SK-N-SH (cell line): ENCODE data around the gene COL4A2. TPM values are rescaled to one million over a fixed set of nuclear protein-coding genes. Genes with fewer than 3 reads are reported as not detected.

Experiments
- CTCF ChIA-PET: fragments of 300-600, 350-600 bp; formaldehyde crosslinking; extraction: SDS; loops from one replicate; lab custom pipeline; 2021; lab: Yijun Ruan, JAX
- POLR2A ChIA-PET: fragments of 350-600 bp; sonication (Branson Sonifier 250); formaldehyde crosslinking; extraction: SDS; loops from one replicate; lab custom pipeline; 2020; ENCODE audit warnings: antibody characterized with exemption, inconsistent platforms; lab: Yijun Ruan, JAX
- DNase-seq: peaks from one replicate; pipeline ENCODE4 v3.0.0; 2012
- H2AFZ ChIP-seq: fragments of 200-600 bp; sonication (generic); 2 replicates; pipeline ENCODE4 v1.8.1; 2016; ENCODE audit warnings: antibody characterized with exemption, mild to moderate bottlenecking, low read depth
- H3F3A ChIP-seq: fragments of 200-600 bp; sonication (generic); replicated peaks from 2 replicates; pipeline ENCODE3; 2016; ENCODE audit warnings: antibody characterized with exemption, mild to moderate bottlenecking; ENCODE audit not compliant: insufficient read depth
- H3K27ac ChIP-seq, 2 experiments: fragments of 200-500 bp in 1 of 2; fragments of 200-600 bp in 1 of 2; sonication (Bioruptor generic) in 1 of 2; sonication (generic), shearing (Covaris generic) in 1 of 2; 2 replicates each; pipeline versions ENCODE4 v1.5.1 to v1.6.1; 2014 to 2016; ENCODE audit warnings: low read depth in 2 of 2, inconsistent platforms in 1 of 2, low read length in 1 of 2, mild to moderate bottlenecking in 1 of 2, mixed read lengths in 1 of 2
- H3K27me3 ChIP-seq: fragments of 200-600 bp; sonication (generic), shearing (Covaris generic); 2 replicates; pipeline ENCODE4 v1.6.1; 2016; ENCODE audit warnings: mixed run types; ENCODE audit not compliant: insufficient read depth
- H3K36me3 ChIP-seq, 2 experiments: fragments of 200-500 bp in 1 of 2; fragments of 200-600 bp in 1 of 2; sonication (Bioruptor generic) in 1 of 2; sonication (generic) in 1 of 2; replicated peaks in 1 of 2; 2 replicates each; pipeline versions ENCODE3 to v1.5.1; 2014 to 2016; ENCODE audit warnings: low read length in 1 of 2, mild to moderate bottlenecking in 1 of 2; ENCODE audit not compliant: insufficient read depth in 2 of 2, control insufficient read depth in 1 of 2
- H3K4me1 ChIP-seq, 2 experiments: fragments of 200-500 bp in 1 of 2; fragments of 200-600 bp in 1 of 2; sonication (Bioruptor generic) in 1 of 2; sonication (generic), shearing (Covaris generic) in 1 of 2; 2 replicates each; pipeline versions ENCODE4 v1.5.1 to v1.6.1; 2014 to 2016; ENCODE audit warnings: low read depth in 1 of 2, low read length in 1 of 2, mixed run types in 1 of 2; ENCODE audit not compliant: insufficient read depth in 2 of 2, control insufficient read depth in 1 of 2
- H3K4me2 ChIP-seq: fragments of 200-600 bp; sonication (generic), shearing (Covaris generic); 2 replicates; pipeline ENCODE4 v1.6.1; 2017; ENCODE audit warnings: mixed run types
- H3K4me3 ChIP-seq, 2 experiments: fragments of 200-500 bp in 1 of 2; fragments of 200-600 bp in 1 of 2; sonication (Bioruptor generic) in 1 of 2; sonication (generic), shearing (Covaris generic) in 1 of 2; 2 replicates each; pipeline versions ENCODE4 v1.5.1 to v1.8.1; 2014 to 2016; ENCODE audit warnings: low read depth in 2 of 2, inconsistent platforms in 1 of 2, low read length in 1 of 2, mild to moderate bottlenecking in 1 of 2, mixed read lengths in 1 of 2, moderate library complexity in 1 of 2
- H3K79me2 ChIP-seq: fragments of 200-600 bp; sonication (generic); 2 replicates; pipeline ENCODE4 v1.8.1; 2017; ENCODE audit warnings: mild to moderate bottlenecking; ENCODE audit not compliant: insufficient read depth
- H3K9ac ChIP-seq: fragments of 200-600 bp; sonication (generic); 2 replicates; pipeline ENCODE4 v1.6.1; 2017; ENCODE audit warnings: mixed run types
- H3K9me2 ChIP-seq: fragments of 200-600 bp; sonication (generic); 2 replicates; pipeline ENCODE4 v1.6.1; 2017; ENCODE audit warnings: mixed run types
- H3K9me3 ChIP-seq: fragments of 200-600 bp; sonication (generic); 2 replicates; pipeline ENCODE4 v1.6.1; 2017; ENCODE audit warnings: mixed run types, mild to moderate bottlenecking, moderate library complexity
- H4K20me1 ChIP-seq: fragments of 200-600 bp; sonication (generic); 2 replicates; pipeline ENCODE4 v1.6.1; 2017; ENCODE audit warnings: mild to moderate bottlenecking, mixed run types; ENCODE audit not compliant: insufficient read depth
- ELF1 ChIP-seq: IDR thresholded peaks from 2 replicates; pipeline ENCODE4 v1.4.0; 2012
- FOSL2 ChIP-seq: IDR thresholded peaks from 2 replicates; pipeline ENCODE4 v1.4.0; 2012; ENCODE audit warnings: low read depth, mild to moderate bottlenecking, moderate library complexity, borderline replicate concordance
- FOXJ3 ChIP-seq: sonication (generic); formaldehyde crosslinking; IDR thresholded peaks from 2 replicates; pipeline ENCODE4 v1.5.1; 2020; ENCODE audit warnings: mild to moderate bottlenecking, missing genetic modification reagents
- GABPA ChIP-seq: IDR thresholded peaks from 2 replicates; pipeline ENCODE4 v1.4.0; 2012; ENCODE audit warnings: low read depth, mild to moderate bottlenecking
- POLR2AphosphoS5 ChIP-seq: IDR thresholded peaks from 2 replicates; pipeline ENCODE4 v1.6.1; 2012; ENCODE audit warnings: low read depth, low read length
- RXRA ChIP-seq: IDR thresholded peaks from 2 replicates; pipeline ENCODE4 v1.4.0; 2012; ENCODE audit warnings: low read depth, mild to moderate bottlenecking, borderline replicate concordance
- SMC3 ChIP-seq: IDR thresholded peaks from 2 replicates; pipeline ENCODE4 v1.6.1; 2012; ENCODE audit warnings: low read depth, low read length, improper control_type of control experiment
- TEAD4 ChIP-seq: IDR thresholded peaks from 2 replicates; pipeline ENCODE4 v1.4.0; 2012; ENCODE audit warnings: mild to moderate bottlenecking, borderline replicate concordance; ENCODE audit not compliant: insufficient read depth
- WGBS: methylation state at CpG from one replicate; pipeline ENCODE4 v1.1.6; 2017; ENCODE audit warnings: low lambda C conversion rate; 5-methylcytosine and 5-hydroxymethylcytosine counted together
- polyA plus RNA-seq, 3 experiments: library from polyadenylated mRNA; depleted of rRNA; stranded (reverse); fragments of >200 nt; gene quantifications; 2 replicates each; pipeline ENCODE4 v1.2.3, GENCODE V29; 2012
- TF ChIP-seq, protein P1 (sequence below): IDR thresholded peaks from 2 replicates; pipeline ENCODE4 v1.6.1; 2012; ENCODE audit warnings: mild to moderate bottlenecking, low read depth, low read length, moderate library complexity

The COL4A2 gene
- polyA plus RNA-seq, 1 of the 3 experiments (the other 2 are of a cell fraction): 137 TPM

DNA sequence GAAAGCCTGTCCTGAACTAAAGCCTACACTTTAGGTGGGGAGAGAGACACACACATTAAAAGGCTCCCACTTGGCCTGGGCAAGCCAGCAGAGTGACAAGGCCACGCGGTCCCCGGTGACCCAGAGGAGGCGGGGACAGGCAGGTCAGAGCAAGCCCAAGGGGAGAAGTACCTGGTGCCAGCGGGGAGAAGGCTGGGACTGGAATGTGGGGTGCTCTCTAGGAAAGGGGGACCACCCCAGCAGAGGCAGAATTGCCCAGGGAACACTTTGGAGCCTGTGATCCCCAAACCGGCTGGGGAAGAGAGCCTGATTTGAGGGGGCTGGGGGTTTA is 172.1 kb downstream of the COL4A2 start:
- H3K27me3 ChIP-seq: no peaks in the 10 kb centered on the region
- no peaks in the 10 kb centered on the region for H3K79me2 ChIP-seq
- no peaks in the 10 kb centered on the region for H3K9me3 ChIP-seq
- no peaks in the 10 kb centered on the region for H3K9me2 ChIP-seq
- no peak overlapping the region for H3K27ac ChIP-seq
- H3F3A ChIP-seq: no peaks in the 10 kb centered on the region
- ChIA-PET POLR2A (no interaction called here), CTCF (interaction anchor here (0.6 to 1.2 kb wide), 2 partner anchors 15 to 342 kb away, joined by 3 read pairs; no protein-coding TSS in a partner anchor)
- TF ChIP-seq ELF1: no peak
- H4K20me1 ChIP-seq: no peaks in the 10 kb centered on the region
- H3K4me1 ChIP-seq: peaks cover 0 to 20% of the 10 kb centered on the region in 2 experiments; a peak in 1 of 4 replicates
- no peak overlapping the region for H3K4me3 ChIP-seq
- H2AFZ ChIP-seq: no peak overlapping the region
- no peak for DNase-seq
- H3K4me2 ChIP-seq: no peak overlapping the region
- H3K9ac ChIP-seq: no peak overlapping the region
- peaks cover 16 to 35% of the 10 kb centered on the region in 2 experiments for H3K36me3 ChIP-seq
- WGBS: 95% methylated on average over 6 of the region's 6 CpGs

GRCh38 chr13:110479648-110480047 is 172.6 kb downstream of the COL4A2 start:
- ChIA-PET POLR2A (no interaction called here), CTCF (interaction anchor here (0.6 to 1.2 kb wide), 3 partner anchors 15 to 342 kb away, joined by 3 read pairs; no protein-coding TSS in a partner anchor)
- no peak for DNase-seq
- Histone ChIP-seq H3K9me3 (no peaks in the 10 kb centered on the region), H3F3A (no peaks in the 10 kb centered on the region), H3K4me1 (peaks cover 0 to 17% of the 10 kb centered on the region in 2 experiments; a peak in 1 of 4 replicates), H3K79me2 (no peaks in the 10 kb centered on the region), H3K9ac (no peak overlapping the region), H3K36me3 (peaks cover 16 to 35% of the 10 kb centered on the region in 2 experiments), H3K4me3 (no peak overlapping the region), H3K27ac (no peak overlapping the region), H3K9me2 (no peaks in the 10 kb centered on the region), H3K4me2 (no peak overlapping the region), H3K27me3 (no peaks in the 10 kb centered on the region), H4K20me1 (no peaks in the 10 kb centered on the region), H2AFZ (no peak overlapping the region)
- no peak for TF ChIP-seq TEAD4
- TF ChIP-seq, protein P1, sequence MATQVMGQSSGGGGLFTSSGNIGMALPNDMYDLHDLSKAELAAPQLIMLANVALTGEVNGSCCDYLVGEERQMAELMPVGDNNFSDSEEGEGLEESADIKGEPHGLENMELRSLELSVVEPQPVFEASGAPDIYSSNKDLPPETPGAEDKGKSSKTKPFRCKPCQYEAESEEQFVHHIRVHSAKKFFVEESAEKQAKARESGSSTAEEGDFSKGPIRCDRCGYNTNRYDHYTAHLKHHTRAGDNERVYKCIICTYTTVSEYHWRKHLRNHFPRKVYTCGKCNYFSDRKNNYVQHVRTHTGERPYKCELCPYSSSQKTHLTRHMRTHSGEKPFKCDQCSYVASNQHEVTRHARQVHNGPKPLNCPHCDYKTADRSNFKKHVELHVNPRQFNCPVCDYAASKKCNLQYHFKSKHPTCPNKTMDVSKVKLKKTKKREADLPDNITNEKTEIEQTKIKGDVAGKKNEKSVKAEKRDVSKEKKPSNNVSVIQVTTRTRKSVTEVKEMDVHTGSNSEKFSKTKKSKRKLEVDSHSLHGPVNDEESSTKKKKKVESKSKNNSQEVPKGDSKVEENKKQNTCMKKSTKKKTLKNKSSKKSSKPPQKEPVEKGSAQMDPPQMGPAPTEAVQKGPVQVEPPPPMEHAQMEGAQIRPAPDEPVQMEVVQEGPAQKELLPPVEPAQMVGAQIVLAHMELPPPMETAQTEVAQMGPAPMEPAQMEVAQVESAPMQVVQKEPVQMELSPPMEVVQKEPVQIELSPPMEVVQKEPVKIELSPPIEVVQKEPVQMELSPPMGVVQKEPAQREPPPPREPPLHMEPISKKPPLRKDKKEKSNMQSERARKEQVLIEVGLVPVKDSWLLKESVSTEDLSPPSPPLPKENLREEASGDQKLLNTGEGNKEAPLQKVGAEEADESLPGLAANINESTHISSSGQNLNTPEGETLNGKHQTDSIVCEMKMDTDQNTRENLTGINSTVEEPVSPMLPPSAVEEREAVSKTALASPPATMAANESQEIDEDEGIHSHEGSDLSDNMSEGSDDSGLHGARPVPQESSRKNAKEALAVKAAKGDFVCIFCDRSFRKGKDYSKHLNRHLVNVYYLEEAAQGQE: no peak
- TF ChIP-seq FOSL2: no peak
- no peak for TF ChIP-seq GABPA
- TF ChIP-seq SMC3: no peak
- no peak for TF ChIP-seq POLR2AphosphoS5
- TF ChIP-seq FOXJ3 (CRISPR knock-in tag): no peak
- no peak for TF ChIP-seq RXRA
- 98% methylated on average over 10 of the region's 11 CpGs for WGBS
